SK-N-SH (cell line): ENCODE measurements around the gene CNPY4. TPM values are rescaled to one million over a fixed set of nuclear protein-coding genes. Genes with fewer than 3 reads are reported as not detected.

Source experiments
- CTCF ChIA-PET: fragments of 300-600, 350-600 bp; formaldehyde crosslinking; extraction: SDS; loops from one replicate; lab custom pipeline; 2021; lab: Yijun Ruan, JAX
- POLR2A ChIA-PET: fragments of 350-600 bp; sonication (Branson Sonifier 250); formaldehyde crosslinking; extraction: SDS; loops from one replicate; lab custom pipeline; 2020; ENCODE audit warnings: antibody characterized with exemption, inconsistent platforms; lab: Yijun Ruan, JAX
- DNase-seq: peaks from one replicate; pipeline ENCODE4 v3.0.0; 2012
- H2AFZ ChIP-seq: fragments of 200-600 bp; sonication (generic); 2 replicates; pipeline ENCODE4 v1.8.1; 2016; ENCODE audit warnings: antibody characterized with exemption, mild to moderate bottlenecking, low read depth
- H3F3A ChIP-seq: fragments of 200-600 bp; sonication (generic); replicated peaks from 2 replicates; pipeline ENCODE3; 2016; ENCODE audit warnings: antibody characterized with exemption, mild to moderate bottlenecking; ENCODE audit not compliant: insufficient read depth
- H3K27ac ChIP-seq, 2 experiments: fragments of 200-500 bp in 1 of 2; fragments of 200-600 bp in 1 of 2; sonication (Bioruptor generic) in 1 of 2; sonication (generic), shearing (Covaris generic) in 1 of 2; 2 replicates each; pipeline versions ENCODE4 v1.5.1 to v1.6.1; 2014 to 2016; ENCODE audit warnings: low read depth in 2 of 2, inconsistent platforms in 1 of 2, low read length in 1 of 2, mild to moderate bottlenecking in 1 of 2, mixed read lengths in 1 of 2
- H3K27me3 ChIP-seq: fragments of 200-600 bp; sonication (generic), shearing (Covaris generic); 2 replicates; pipeline ENCODE4 v1.6.1; 2016; ENCODE audit warnings: mixed run types; ENCODE audit not compliant: insufficient read depth
- H3K36me3 ChIP-seq, 2 experiments: fragments of 200-500 bp in 1 of 2; fragments of 200-600 bp in 1 of 2; sonication (Bioruptor generic) in 1 of 2; sonication (generic) in 1 of 2; replicated peaks in 1 of 2; 2 replicates each; pipeline versions ENCODE3 to v1.5.1; 2014 to 2016; ENCODE audit warnings: low read length in 1 of 2, mild to moderate bottlenecking in 1 of 2; ENCODE audit not compliant: insufficient read depth in 2 of 2, control insufficient read depth in 1 of 2
- H3K4me1 ChIP-seq, 2 experiments: fragments of 200-500 bp in 1 of 2; fragments of 200-600 bp in 1 of 2; sonication (Bioruptor generic) in 1 of 2; sonication (generic), shearing (Covaris generic) in 1 of 2; 2 replicates each; pipeline versions ENCODE4 v1.5.1 to v1.6.1; 2014 to 2016; ENCODE audit warnings: low read depth in 1 of 2, low read length in 1 of 2, mixed run types in 1 of 2; ENCODE audit not compliant: insufficient read depth in 2 of 2, control insufficient read depth in 1 of 2
- H3K4me2 ChIP-seq: fragments of 200-600 bp; sonication (generic), shearing (Covaris generic); 2 replicates; pipeline ENCODE4 v1.6.1; 2017; ENCODE audit warnings: mixed run types
- H3K4me3 ChIP-seq, 2 experiments: fragments of 200-500 bp in 1 of 2; fragments of 200-600 bp in 1 of 2; sonication (Bioruptor generic) in 1 of 2; sonication (generic), shearing (Covaris generic) in 1 of 2; 2 replicates each; pipeline versions ENCODE4 v1.5.1 to v1.8.1; 2014 to 2016; ENCODE audit warnings: low read depth in 2 of 2, inconsistent platforms in 1 of 2, low read length in 1 of 2, mild to moderate bottlenecking in 1 of 2, mixed read lengths in 1 of 2, moderate library complexity in 1 of 2
- H3K79me2 ChIP-seq: fragments of 200-600 bp; sonication (generic); 2 replicates; pipeline ENCODE4 v1.8.1; 2017; ENCODE audit warnings: mild to moderate bottlenecking; ENCODE audit not compliant: insufficient read depth
- H3K9ac ChIP-seq: fragments of 200-600 bp; sonication (generic); 2 replicates; pipeline ENCODE4 v1.6.1; 2017; ENCODE audit warnings: mixed run types
- H3K9me2 ChIP-seq: fragments of 200-600 bp; sonication (generic); 2 replicates; pipeline ENCODE4 v1.6.1; 2017; ENCODE audit warnings: mixed run types
- H3K9me3 ChIP-seq: fragments of 200-600 bp; sonication (generic); 2 replicates; pipeline ENCODE4 v1.6.1; 2017; ENCODE audit warnings: mixed run types, mild to moderate bottlenecking, moderate library complexity
- H4K20me1 ChIP-seq: fragments of 200-600 bp; sonication (generic); 2 replicates; pipeline ENCODE4 v1.6.1; 2017; ENCODE audit warnings: mild to moderate bottlenecking, mixed run types; ENCODE audit not compliant: insufficient read depth
- CHD2 ChIP-seq: fragments of 150-350 bp; IDR thresholded peaks from 2 replicates; pipeline ENCODE4 v1.6.1; 2018; ENCODE audit warnings: low read length; ENCODE audit not compliant: partially characterized antibody
- EP300 ChIP-seq, 2 experiments: IDR thresholded peaks; 2 replicates each; pipeline versions ENCODE4 v1.4.0 to v1.6.1; 2012; ENCODE audit warnings: borderline replicate concordance in 1 of 2, low read depth in 1 of 2, low read length in 1 of 2
- FOSL2 ChIP-seq: IDR thresholded peaks from 2 replicates; pipeline ENCODE4 v1.4.0; 2012; ENCODE audit warnings: low read depth, mild to moderate bottlenecking, moderate library complexity, borderline replicate concordance
- FOXJ3 ChIP-seq: sonication (generic); formaldehyde crosslinking; IDR thresholded peaks from 2 replicates; pipeline ENCODE4 v1.5.1; 2020; ENCODE audit warnings: mild to moderate bottlenecking, missing genetic modification reagents
- GABPA ChIP-seq: IDR thresholded peaks from 2 replicates; pipeline ENCODE4 v1.4.0; 2012; ENCODE audit warnings: low read depth, mild to moderate bottlenecking
- GATA2 ChIP-seq: sonication (generic); formaldehyde crosslinking; IDR thresholded peaks from 2 replicates; pipeline ENCODE4 v1.5.0; 2020; ENCODE audit warnings: mild to moderate bottlenecking, missing genetic modification reagents
- JUND ChIP-seq: IDR thresholded peaks from 2 replicates; pipeline ENCODE4 v1.4.0; 2012
- MEF2A ChIP-seq: IDR thresholded peaks from 2 replicates; pipeline ENCODE4 v1.4.0; 2012; ENCODE audit warnings: low read depth, borderline replicate concordance
- MXI1 ChIP-seq: IDR thresholded peaks from 2 replicates; pipeline ENCODE4 v1.6.1; 2012; ENCODE audit warnings: mild to moderate bottlenecking, low read depth, low read length, improper control_type of control experiment
- NFIC ChIP-seq: IDR thresholded peaks from 2 replicates; pipeline ENCODE4 v1.4.0; 2012; ENCODE audit warnings: borderline replicate concordance
- NRF1 ChIP-seq: IDR thresholded peaks from 2 replicates; pipeline ENCODE4 v1.6.1; 2012; ENCODE audit warnings: low read depth, mild to moderate bottlenecking, low read length
- RAD21 ChIP-seq: IDR thresholded peaks from 2 replicates; pipeline ENCODE4 v1.6.1; 2012; ENCODE audit warnings: mild to moderate bottlenecking, low read length
- RFX5 ChIP-seq: IDR thresholded peaks from 2 replicates; pipeline ENCODE4 v1.6.1; 2012; ENCODE audit warnings: mild to moderate bottlenecking, improper control_type of control experiment, low read length
- RXRA ChIP-seq: IDR thresholded peaks from 2 replicates; pipeline ENCODE4 v1.4.0; 2012; ENCODE audit warnings: low read depth, mild to moderate bottlenecking, borderline replicate concordance
- SIN3A ChIP-seq: IDR thresholded peaks from 2 replicates; pipeline ENCODE4 v1.6.1; 2012; ENCODE audit warnings: low read depth, mild to moderate bottlenecking, low read length, moderate library complexity, borderline replicate concordance
- SMC3 ChIP-seq: IDR thresholded peaks from 2 replicates; pipeline ENCODE4 v1.6.1; 2012; ENCODE audit warnings: low read depth, low read length, improper control_type of control experiment
- TEAD4 ChIP-seq: IDR thresholded peaks from 2 replicates; pipeline ENCODE4 v1.4.0; 2012; ENCODE audit warnings: mild to moderate bottlenecking, borderline replicate concordance; ENCODE audit not compliant: insufficient read depth
- polyA plus RNA-seq, 3 experiments: library from polyadenylated mRNA; depleted of rRNA; stranded (reverse); fragments of >200 nt; gene quantifications; 2 replicates each; pipeline ENCODE4 v1.2.3, GENCODE V29; 2012
- TF ChIP-seq, protein P1 (sequence below): IDR thresholded peaks from 2 replicates; pipeline ENCODE4 v1.4.0; 2012; ENCODE audit warnings: low read depth, borderline replicate concordance
- TF ChIP-seq, protein P2 (sequence below): IDR thresholded peaks from 2 replicates; pipeline ENCODE4 v1.6.1; 2012; ENCODE audit warnings: mild to moderate bottlenecking, low read depth, low read length, moderate library complexity
- TF ChIP-seq, protein P3 (sequence below): fragments of 150-350 bp; IDR thresholded peaks from 2 replicates; pipeline ENCODE4 v1.6.1; 2017; ENCODE audit warnings: antibody characterized with exemption, low read length, low read depth, borderline replicate concordance

CNPY4 gene
- polyA plus RNA-seq, 1 of the 3 experiments (the other 2 are of a cell fraction) = 52.0 TPM

DNA sequence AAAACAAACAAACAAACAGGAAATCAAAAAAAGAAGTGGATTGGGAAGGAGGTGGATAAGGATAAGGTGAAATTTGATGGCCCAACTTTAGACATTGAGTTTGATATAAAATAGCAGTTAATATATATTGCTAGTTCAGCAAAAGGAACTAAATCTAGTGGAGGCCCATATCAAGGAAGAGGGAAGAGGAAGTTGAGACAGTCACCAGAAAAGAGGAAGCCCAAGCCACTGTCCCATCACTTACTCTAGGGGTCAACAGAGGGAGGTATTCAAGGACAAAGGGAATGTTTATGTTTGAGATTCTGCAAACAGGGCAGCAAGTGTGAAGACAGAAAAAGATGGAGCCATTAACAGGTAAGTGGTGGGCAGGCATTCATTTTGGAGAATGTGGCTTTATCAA lies 33.0 kb downstream of the CNPY4 start:
- Histone ChIP-seq H4K20me1 (peaks cover 17% of the 10 kb centered on the region), H3K79me2 (peaks cover 66% of the 10 kb centered on the region), H3F3A (peaks cover 19% of the 10 kb centered on the region), H3K9ac (no peak overlapping the region), H3K36me3 (peaks cover 39 to 41% of the 10 kb centered on the region in 2 experiments), H3K27me3 (no peaks in the 10 kb centered on the region), H3K9me2 (no peaks in the 10 kb centered on the region), H3K4me2 (no peak overlapping the region), H3K27ac (no peak overlapping the region), H3K4me1 (peaks cover 14 to 20% of the 10 kb centered on the region in 2 experiments; a peak in 2 of 4 replicates), H3K9me3 (no peaks in the 10 kb centered on the region), H3K4me3 (no peak overlapping the region), H2AFZ (no peak overlapping the region)
- CTCF ChIA-PET = interaction anchor here (1.7 to 1.9 kb wide), 2 partner anchors 20 to 22 kb away, joined by 7 to 8 read pairs; no protein-coding TSS in a partner anchor
- DNase-seq = no peak
- TF ChIP-seq, protein P1, sequence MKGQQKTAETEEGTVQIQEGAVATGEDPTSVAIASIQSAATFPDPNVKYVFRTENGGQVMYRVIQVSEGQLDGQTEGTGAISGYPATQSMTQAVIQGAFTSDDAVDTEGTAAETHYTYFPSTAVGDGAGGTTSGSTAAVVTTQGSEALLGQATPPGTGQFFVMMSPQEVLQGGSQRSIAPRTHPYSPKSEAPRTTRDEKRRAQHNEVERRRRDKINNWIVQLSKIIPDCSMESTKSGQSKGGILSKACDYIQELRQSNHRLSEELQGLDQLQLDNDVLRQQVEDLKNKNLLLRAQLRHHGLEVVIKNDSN = no peak
- TF ChIP-seq, protein P2, sequence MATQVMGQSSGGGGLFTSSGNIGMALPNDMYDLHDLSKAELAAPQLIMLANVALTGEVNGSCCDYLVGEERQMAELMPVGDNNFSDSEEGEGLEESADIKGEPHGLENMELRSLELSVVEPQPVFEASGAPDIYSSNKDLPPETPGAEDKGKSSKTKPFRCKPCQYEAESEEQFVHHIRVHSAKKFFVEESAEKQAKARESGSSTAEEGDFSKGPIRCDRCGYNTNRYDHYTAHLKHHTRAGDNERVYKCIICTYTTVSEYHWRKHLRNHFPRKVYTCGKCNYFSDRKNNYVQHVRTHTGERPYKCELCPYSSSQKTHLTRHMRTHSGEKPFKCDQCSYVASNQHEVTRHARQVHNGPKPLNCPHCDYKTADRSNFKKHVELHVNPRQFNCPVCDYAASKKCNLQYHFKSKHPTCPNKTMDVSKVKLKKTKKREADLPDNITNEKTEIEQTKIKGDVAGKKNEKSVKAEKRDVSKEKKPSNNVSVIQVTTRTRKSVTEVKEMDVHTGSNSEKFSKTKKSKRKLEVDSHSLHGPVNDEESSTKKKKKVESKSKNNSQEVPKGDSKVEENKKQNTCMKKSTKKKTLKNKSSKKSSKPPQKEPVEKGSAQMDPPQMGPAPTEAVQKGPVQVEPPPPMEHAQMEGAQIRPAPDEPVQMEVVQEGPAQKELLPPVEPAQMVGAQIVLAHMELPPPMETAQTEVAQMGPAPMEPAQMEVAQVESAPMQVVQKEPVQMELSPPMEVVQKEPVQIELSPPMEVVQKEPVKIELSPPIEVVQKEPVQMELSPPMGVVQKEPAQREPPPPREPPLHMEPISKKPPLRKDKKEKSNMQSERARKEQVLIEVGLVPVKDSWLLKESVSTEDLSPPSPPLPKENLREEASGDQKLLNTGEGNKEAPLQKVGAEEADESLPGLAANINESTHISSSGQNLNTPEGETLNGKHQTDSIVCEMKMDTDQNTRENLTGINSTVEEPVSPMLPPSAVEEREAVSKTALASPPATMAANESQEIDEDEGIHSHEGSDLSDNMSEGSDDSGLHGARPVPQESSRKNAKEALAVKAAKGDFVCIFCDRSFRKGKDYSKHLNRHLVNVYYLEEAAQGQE = no peak
- TF ChIP-seq EP300 (IDR thresholded peaks at IDR 0.05; ENCODE audit: borderline replicate concordance in 1 of 2, low read depth in 1 of 2, low read length in 1 of 2) (no peak), JUND (no peak), TEAD4 (no peak), CHD2 (no peak), MXI1 (no peak), GABPA (no peak), FOSL2 (no peak), SIN3A (no peak), GATA2 (CRISPR knock-in tag) (no peak), SMC3 (no peak), FOXJ3 (CRISPR knock-in tag) (no peak), NFIC (no peak), NRF1 (no peak), RAD21 (no peak), RFX5 (no peak), RXRA (no peak), MEF2A (no peak)
- TF ChIP-seq, protein P3, sequence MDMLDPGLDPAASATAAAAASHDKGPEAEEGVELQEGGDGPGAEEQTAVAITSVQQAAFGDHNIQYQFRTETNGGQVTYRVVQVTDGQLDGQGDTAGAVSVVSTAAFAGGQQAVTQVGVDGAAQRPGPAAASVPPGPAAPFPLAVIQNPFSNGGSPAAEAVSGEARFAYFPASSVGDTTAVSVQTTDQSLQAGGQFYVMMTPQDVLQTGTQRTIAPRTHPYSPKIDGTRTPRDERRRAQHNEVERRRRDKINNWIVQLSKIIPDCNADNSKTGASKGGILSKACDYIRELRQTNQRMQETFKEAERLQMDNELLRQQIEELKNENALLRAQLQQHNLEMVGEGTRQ = no peak
- POLR2A ChIA-PET = no interaction called here
